CD8-positive, alpha-beta memory T cell (primary cell): ENCODE results near the gene AASDH. TPM values are rescaled to one million over a fixed set of nuclear protein-coding genes. Genes with fewer than 3 reads are reported as not detected.

Experiments used
- CTCF ChIA-PET: fragments of 350-600 bp; sonication (Branson Sonifier 250); formaldehyde crosslinking; loops from one replicate; lab custom pipeline; 2021; ENCODE audit warnings: antibody characterized with exemption; lab: Charles Lee
- POLR2A ChIA-PET: fragments of 350-600 bp; sonication (Branson Sonifier 250); formaldehyde crosslinking; loops from one replicate; lab custom pipeline; 2021; ENCODE audit warnings: antibody characterized with exemption; lab: Charles Lee
- DNase-seq, 5 donors: peaks; one replicate each; pipeline versions ENCODE4 v3.0.0 to v3.0.0-alpha.2; 2020 to 2022; ENCODE audit warnings: mixed read lengths in 1 of 5
- H3K27ac ChIP-seq: one replicate; pipeline ENCODE4 v1.7.0; 2013; ENCODE audit warnings: low read depth, mild to moderate bottlenecking, low read length, moderate library complexity
- H3K27me3 ChIP-seq: 2 replicates; pipeline ENCODE4 v1.7.0; 2013; ENCODE audit warnings: low read length, mild to moderate bottlenecking; ENCODE audit not compliant: insufficient read depth, poor library complexity, severe bottlenecking
- H3K36me3 ChIP-seq: 2 replicates; pipeline ENCODE4 v1.7.0; 2013; ENCODE audit warnings: mild to moderate bottlenecking, low read length, moderate library complexity; ENCODE audit not compliant: insufficient read depth
- H3K4me1 ChIP-seq: 2 replicates; pipeline ENCODE4 v1.7.0; 2013; ENCODE audit warnings: mild to moderate bottlenecking, low read length, moderate library complexity; ENCODE audit not compliant: insufficient read depth
- H3K4me3 ChIP-seq: 2 replicates; pipeline ENCODE4 v1.7.0; 2013; ENCODE audit warnings: mild to moderate bottlenecking, low read length
- H3K9me3 ChIP-seq: 2 replicates; pipeline ENCODE4 v1.7.0; 2013; ENCODE audit warnings: mild to moderate bottlenecking, low read length
- H3K27ac Mint-ChIP-seq, 8 donors: one replicate each; pipeline ENCODE4 v1.8.0; 2020 to 2021; ENCODE audit warnings: mixed read lengths in 8 of 8, mild to moderate bottlenecking in 6 of 8, inconsistent platforms in 3 of 8, moderate library complexity in 3 of 8
- H3K27me3 Mint-ChIP-seq, 2 donors: one replicate each; pipeline ENCODE4 v1.8.0; 2020 to 2021; ENCODE audit warnings: mixed read lengths in 2 of 2, mild to moderate bottlenecking in 1 of 2, moderate library complexity in 1 of 2
- H3K36me3 Mint-ChIP-seq, 3 donors: one replicate each; pipeline ENCODE4 v1.8.0; 2020 to 2021; ENCODE audit warnings: mixed read lengths in 3 of 3, inconsistent platforms in 1 of 3, mild to moderate bottlenecking in 1 of 3
- H3K4me1 Mint-ChIP-seq, 3 donors: one replicate each; pipeline ENCODE4 v1.8.0; 2020 to 2021; ENCODE audit warnings: mixed read lengths in 3 of 3, inconsistent platforms in 1 of 3, mild to moderate bottlenecking in 1 of 3
- H3K4me3 Mint-ChIP-seq, 7 donors: one replicate each; pipeline ENCODE4 v1.8.0; 2020 to 2021; ENCODE audit warnings: mixed read lengths in 7 of 7, mild to moderate bottlenecking in 6 of 7, moderate library complexity in 4 of 7, inconsistent platforms in 2 of 7
- H3K9me3 Mint-ChIP-seq, 5 donors: one replicate each; pipeline ENCODE4 v1.8.0; 2020 to 2022; ENCODE audit warnings: mixed read lengths in 5 of 5, mild to moderate bottlenecking in 3 of 5, moderate library complexity in 2 of 5, inconsistent platforms in 1 of 5
- polyA plus RNA-seq: library from polyadenylated mRNA; unstranded; fragments of 300-500 nt; fragmentation: Illumina TruSeq; gene quantifications from one replicate; pipeline ENCODE4 v1.2.3, GENCODE V29; 2021
- total RNA-seq, 2 experiments: library from RNA; stranded (reverse); gene quantifications; one replicate each; pipeline ENCODE4 v1.2.3, GENCODE V29; 2021

The AASDH gene
- total and polyA plus RNA-seq, 3 experiments from 2014 or later: 8.5 to 21.9 (median 13.0) TPM

GRCh38 chr4:56414135-56414670, 26.9 kb upstream of the AASDH start:
- POLR2A ChIA-PET: no interaction called here
- H3K4me1 ChIP-seq: no peaks in the 10 kb centered on the region
- no peaks in the 10 kb centered on the region for H3K27me3 Mint-ChIP-seq
- H3K27ac Mint-ChIP-seq: no peak overlapping the region
- H3K9me3 Mint-ChIP-seq: no peaks in the 10 kb centered on the region
- H3K4me3 Mint-ChIP-seq: no peak overlapping the region
- H3K4me1 Mint-ChIP-seq: peaks cover 4 to 15% (median 9%) of the 10 kb centered on the region in 3 donors
- DNase-seq: no peak
- peaks cover 0 to 1% (median 0%) of the 10 kb centered on the region in 3 donors for H3K36me3 Mint-ChIP-seq
- H3K4me3 ChIP-seq: no peak overlapping the region
- H3K9me3 ChIP-seq: no peaks in the 10 kb centered on the region
- no peaks in the 10 kb centered on the region for H3K27me3 ChIP-seq
- no peaks in the 10 kb centered on the region for H3K36me3 ChIP-seq
- CTCF ChIA-PET: no interaction called here
- H3K27ac ChIP-seq: no peak overlapping the region

- CTCF ChIA-PET: interaction anchor here (1.0 kb wide), 1 partner anchor 23 kb away, joined by 3 read pairs; no protein-coding TSS in a partner anchor
- H3K27ac Mint-ChIP-seq: peak overlapping the region in 1 of 8 donors; percentile 46
- H3K27me3 Mint-ChIP-seq: no peaks in the 10 kb centered on the region
- Histone ChIP-seq H3K27me3 (no peaks in the 10 kb centered on the region), H3K27ac (no peak overlapping the region), H3K4me3 (no peak overlapping the region), H3K36me3 (no peaks in the 10 kb centered on the region), H3K4me1 (no peaks in the 10 kb centered on the region), H3K9me3 (no peaks in the 10 kb centered on the region)
- H3K36me3 Mint-ChIP-seq: peaks cover 0 to 19% (median 7%) of the 10 kb centered on the region in 3 donors
- no peaks in the 10 kb centered on the region for H3K9me3 Mint-ChIP-seq
- peaks cover 6 to 19% (median 9%) of the 10 kb centered on the region in 3 donors for H3K4me1 Mint-ChIP-seq
- POLR2A ChIA-PET: no interaction called here
- no peak overlapping the region for H3K4me3 Mint-ChIP-seq
- no peak for DNase-seq
These were observed 23.2 kb upstream of the AASDH start for GRCh38 chr4:56410247-56411062.

GRCh38 chr4:56409511-56410090, 22.3 kb upstream of the AASDH start:
- peaks cover 4 to 23% (median 7%) of the 10 kb centered on the region in 3 donors for H3K36me3 Mint-ChIP-seq
- Histone ChIP-seq H3K9me3 (no peaks in the 10 kb centered on the region), H3K4me3 (no peak overlapping the region), H3K27ac (no peak overlapping the region), H3K4me1 (no peaks in the 10 kb centered on the region), H3K36me3 (no peaks in the 10 kb centered on the region), H3K27me3 (no peaks in the 10 kb centered on the region)
- DNase-seq: no peak
- H3K4me3 Mint-ChIP-seq: no peak overlapping the region
- H3K27ac Mint-ChIP-seq: no peak overlapping the region
- ChIA-PET CTCF (no interaction called here), POLR2A (no interaction called here)
- H3K27me3 Mint-ChIP-seq: no peaks in the 10 kb centered on the region
- peaks cover 6 to 19% (median 9%) of the 10 kb centered on the region in 3 donors for H3K4me1 Mint-ChIP-seq
- H3K9me3 Mint-ChIP-seq: no peaks in the 10 kb centered on the region

GRCh38 chr4:56408978-56409377, 21.7 kb upstream of the AASDH start:
- Mint-ChIP-seq H3K4me1 (peaks cover 6 to 19% (median 9%) of the 10 kb centered on the region in 3 donors), H3K36me3 (peaks cover 4 to 30% (median 7%) of the 10 kb centered on the region in 3 donors), H3K27me3 (no peaks in the 10 kb centered on the region), H3K9me3 (no peaks in the 10 kb centered on the region), H3K27ac (peak overlapping the region in 1 of 8 donors; percentile 2), H3K4me3 (no peak overlapping the region)
- H3K27me3 ChIP-seq: no peaks in the 10 kb centered on the region
- H3K4me3 ChIP-seq: no peak overlapping the region
- no peaks in the 10 kb centered on the region for H3K36me3 ChIP-seq
- ChIA-PET CTCF (no interaction called here), POLR2A (no interaction called here)
- no peak overlapping the region for H3K27ac ChIP-seq
- H3K9me3 ChIP-seq: no peaks in the 10 kb centered on the region
- no peaks in the 10 kb centered on the region for H3K4me1 ChIP-seq
- no peak for DNase-seq

GRCh38 chr4:56406151-56406550, 18.9 kb upstream of the AASDH start:
- no peak overlapping the region for H3K4me3 ChIP-seq
- H3K9me3 ChIP-seq: no peaks in the 10 kb centered on the region
- peaks cover 6 to 10% (median 9%) of the 10 kb centered on the region in 3 donors for H3K4me1 Mint-ChIP-seq
- H3K4me3 Mint-ChIP-seq: no peak overlapping the region
- peaks cover 3% of the 10 kb centered on the region for H3K36me3 ChIP-seq
- H3K27ac ChIP-seq: no peak overlapping the region
- ChIA-PET POLR2A (no interaction called here), CTCF (interaction anchor here (2.1 kb wide), 1 partner anchor 30 kb away, joined by 6 read pairs; the partner anchor contains the start of genes PAICS and PPAT)
- no peaks in the 10 kb centered on the region for H3K4me1 ChIP-seq
- H3K27me3 Mint-ChIP-seq: no peaks in the 10 kb centered on the region
- H3K27ac Mint-ChIP-seq: no peak overlapping the region
- no peaks in the 10 kb centered on the region for H3K27me3 ChIP-seq
- DNase-seq: no peak
- no peaks in the 10 kb centered on the region for H3K9me3 Mint-ChIP-seq
- H3K36me3 Mint-ChIP-seq: peaks cover 6 to 43% (median 7%) of the 10 kb centered on the region in 3 donors

- H3K9me3 ChIP-seq: no peaks in the 10 kb centered on the region
- ChIA-PET CTCF (interaction anchor here (0.9 to 2.1 kb wide), 3 partner anchors 18 to 31 kb away, joined by 3 to 6 read pairs (median 5); partner anchors contain the start of genes AASDH, PAICS and PPAT), POLR2A (no interaction called here)
- H3K4me1 Mint-ChIP-seq: peaks cover 2 to 4% (median 3%) of the 10 kb centered on the region in 3 donors
- H3K9me3 Mint-ChIP-seq: no peaks in the 10 kb centered on the region
- no peaks in the 10 kb centered on the region for H3K27me3 ChIP-seq
- H3K4me3 ChIP-seq: no peak overlapping the region
- no peak for DNase-seq
- no peaks in the 10 kb centered on the region for H3K4me1 ChIP-seq
- H3K36me3 ChIP-seq: peaks cover 12% of the 10 kb centered on the region
- no peak overlapping the region for H3K27ac ChIP-seq
- no peaks in the 10 kb centered on the region for H3K27me3 Mint-ChIP-seq
- peaks cover 9 to 54% (median 10%) of the 10 kb centered on the region in 3 donors for H3K36me3 Mint-ChIP-seq
- no peak overlapping the region for H3K4me3 Mint-ChIP-seq
- peak overlapping the region in 1 of 8 donors; percentile 40 for H3K27ac Mint-ChIP-seq
These were observed 17.7 kb upstream of the AASDH start for GRCh38 chr4:56405016-56405415.

GRCh38 chr4:56400560-56400959, 13.3 kb upstream of the AASDH start:
- Mint-ChIP-seq H3K36me3 (peaks cover 4 to 55% (median 10%) of the 10 kb centered on the region in 3 donors), H3K27me3 (no peaks in the 10 kb centered on the region), H3K4me3 (no peak overlapping the region), H3K4me1 (no peaks in the 10 kb centered on the region), H3K9me3 (no peaks in the 10 kb centered on the region), H3K27ac (no peak overlapping the region)
- peaks cover 13% of the 10 kb centered on the region for H3K36me3 ChIP-seq
- ChIA-PET POLR2A (no interaction called here), CTCF (no interaction called here)
- no peaks in the 10 kb centered on the region for H3K9me3 ChIP-seq
- H3K4me3 ChIP-seq: no peak overlapping the region
- no peaks in the 10 kb centered on the region for H3K4me1 ChIP-seq
- DNase-seq: no peak
- H3K27me3 ChIP-seq: no peaks in the 10 kb centered on the region
- H3K27ac ChIP-seq: no peak overlapping the region

- peak overlapping the region in 1 of 7 donors; percentile 21 for H3K4me3 Mint-ChIP-seq
- H3K4me1 ChIP-seq: peaks cover 14% of the 10 kb centered on the region
- CTCF ChIA-PET: no interaction called here
- peaks cover 31 to 33% (median 32%) of the 10 kb centered on the region in 3 donors for H3K4me1 Mint-ChIP-seq
- POLR2A ChIA-PET: no interaction called here
- no peaks in the 10 kb centered on the region for H3K9me3 Mint-ChIP-seq
- peaks cover 0 to 21% (median 0%) of the 10 kb centered on the region in 3 donors for H3K36me3 Mint-ChIP-seq
- H3K27me3 ChIP-seq: no peaks in the 10 kb centered on the region
- H3K36me3 ChIP-seq: no peaks in the 10 kb centered on the region
- DNase-seq: no peak
- H3K4me3 ChIP-seq: no peak overlapping the region
- H3K9me3 ChIP-seq: no peaks in the 10 kb centered on the region
- H3K27ac Mint-ChIP-seq: peak overlapping the region in 2 of 8 donors; percentile 27 to 48
- no peaks in the 10 kb centered on the region for H3K27me3 Mint-ChIP-seq
- no peak overlapping the region for H3K27ac ChIP-seq
These were observed 4.0 kb upstream of the AASDH start for GRCh38 chr4:56391270-56391669.
